Neural cell (in vitro differentiated cells): Measurements from ENCODE around the gene ITPKB. TPM values are rescaled to one million over a fixed set of nuclear protein-coding genes. Genes with fewer than 3 reads are reported as not detected.

Experiments
- H2AFZ ChIP-seq: fragments of 200-600, 300-800 bp; sonication (generic), shearing (Covaris generic); 2 replicates; pipeline ENCODE4 v1.6.0; 2014; ENCODE audit warnings: low read depth, mild to moderate bottlenecking, antibody characterized with exemption, low read length, moderate library complexity
- H3F3A ChIP-seq: fragments of 200-600 bp; shearing (Covaris generic); 2 replicates; pipeline ENCODE4 v1.6.1; 2016; ENCODE audit warnings: mild to moderate bottlenecking, moderate library complexity, mixed read lengths, antibody characterized with exemption, low read length; ENCODE audit not compliant: insufficient read depth, poor library complexity, severe bottlenecking
- H3K27ac ChIP-seq: fragments of 200-600, 300-800 bp; sonication (generic), shearing (Covaris generic); 2 replicates; pipeline ENCODE4 v1.5.1; 2014; ENCODE audit warnings: mild to moderate bottlenecking, low read length, moderate library complexity
- H3K27me3 ChIP-seq: fragments of 300-800, 200-600 bp; sonication (generic), shearing (Covaris generic); 2 replicates; pipeline ENCODE4 v1.6.0; 2014; ENCODE audit warnings: mild to moderate bottlenecking, low read depth, low read length, moderate library complexity; ENCODE audit not compliant: insufficient read depth
- H3K36me3 ChIP-seq: fragments of 300-800, 200-600 bp; sonication (generic), shearing (Covaris generic); 2 replicates; pipeline ENCODE4 v1.5.1; 2014; ENCODE audit warnings: mild to moderate bottlenecking, antibody characterized with exemption, low read length, moderate library complexity; ENCODE audit not compliant: insufficient read depth
- H3K4me2 ChIP-seq: fragments of 300-800, 200-600 bp; sonication (generic), shearing (Covaris generic); 2 replicates; pipeline ENCODE4 v1.6.0; 2014; ENCODE audit warnings: mild to moderate bottlenecking, low read length
- H3K4me3 ChIP-seq: fragments of 300-800, 200-600 bp; sonication (generic), shearing (Covaris generic); 2 replicates; pipeline ENCODE4 v1.5.1; 2014; ENCODE audit warnings: mild to moderate bottlenecking, low read length, moderate library complexity
- H3K79me2 ChIP-seq: fragments of 200-600 bp; shearing (Covaris generic); replicated peaks from 2 replicates; pipeline ENCODE4 v1.6.0; 2014; ENCODE audit warnings: mild to moderate bottlenecking, low read length, moderate library complexity; ENCODE audit not compliant: insufficient read depth
- H3K9ac ChIP-seq: fragments of 300-800, 200-600 bp; sonication (generic), shearing (Covaris generic); 2 replicates; pipeline ENCODE4 v1.6.1; 2016; ENCODE audit warnings: mild to moderate bottlenecking, low read length, mixed read lengths
- H3K9me2 ChIP-seq: fragments of 200-600 bp; shearing (Covaris generic); 2 replicates; pipeline ENCODE4 v1.6.1; 2016; ENCODE audit warnings: mild to moderate bottlenecking, low read length, mixed read lengths; ENCODE audit not compliant: insufficient read depth
- H3K9me3 ChIP-seq: fragments of 200-600, 300-800 bp; sonication (generic), shearing (Covaris generic); 2 replicates; pipeline ENCODE4 v1.6.1; 2016; ENCODE audit warnings: mild to moderate bottlenecking, mixed run types, low read length, moderate library complexity, mixed read lengths
- H4K20me1 ChIP-seq: fragments of 200-600 bp; shearing (Covaris generic); 2 replicates; pipeline ENCODE4 v1.6.1; 2016; ENCODE audit warnings: mild to moderate bottlenecking, mixed run types; ENCODE audit not compliant: insufficient read depth
- CTCF ChIP-seq: fragments of 450-650 bp; IDR thresholded peaks from 2 replicates; pipeline ENCODE4 v1.5.1; 2014; ENCODE audit warnings: antibody characterized with exemption, mild to moderate bottlenecking, moderate library complexity; ENCODE audit not compliant: poor library complexity, severe bottlenecking
- EP300 ChIP-seq: fragments of 450-650 bp; conservative IDR thresholded peaks from 2 replicates; pipeline ENCODE4 v1.6.1; 2014; ENCODE audit warnings: antibody characterized with exemption, mild to moderate bottlenecking, moderate library complexity; ENCODE audit not compliant: poor library complexity, severe bottlenecking
- EZH2 ChIP-seq: fragments of 200-600, 300-800 bp; shearing (Covaris generic), sonication (generic); IDR thresholded peaks from 2 replicates; pipeline ENCODE4 v1.6.1; 2014; ENCODE audit warnings: antibody characterized with exemption, low read length, borderline replicate concordance, mild to moderate bottlenecking; ENCODE audit not compliant: insufficient read depth, poor library complexity, severe bottlenecking
- MXI1 ChIP-seq: fragments of 450-650 bp; conservative IDR thresholded peaks from 2 replicates; pipeline ENCODE4 v1.6.1; 2014; ENCODE audit warnings: antibody characterized with exemption, mild to moderate bottlenecking; ENCODE audit not compliant: poor library complexity, severe bottlenecking
- POLR2AphosphoS5 ChIP-seq: IDR thresholded peaks from 2 replicates; pipeline ENCODE4 v1.6.1; 2012
- RAD21 ChIP-seq: fragments of 450-650 bp; conservative IDR thresholded peaks from 2 replicates; pipeline ENCODE4 v1.6.1; 2014; ENCODE audit warnings: antibody characterized with exemption, mild to moderate bottlenecking, moderate library complexity
- REST ChIP-seq: IDR thresholded peaks from 2 replicates; pipeline ENCODE4 v1.6.1; 2012; ENCODE audit warnings: borderline replicate concordance
- SMC3 ChIP-seq: fragments of 450-650 bp; conservative IDR thresholded peaks from 2 replicates; pipeline ENCODE4 v1.6.1; 2014; ENCODE audit warnings: antibody characterized with exemption, mild to moderate bottlenecking, moderate library complexity; ENCODE audit not compliant: poor library complexity
- TAF1 ChIP-seq: IDR thresholded peaks from 2 replicates; pipeline ENCODE4 v1.6.1; 2012; ENCODE audit warnings: low read depth
- polyA plus RNA-seq: library from polyadenylated mRNA; depleted of rRNA; stranded (reverse); fragments of >200 nt; gene quantifications from 2 replicates; pipeline ENCODE4 v1.2.3, GENCODE V29; 2014

The ITPKB gene
- polyA plus RNA-seq, 1 donor from 2014 or later: 0.19 TPM

GRCh38 chr1:226730836-226731235 is 8.2 kb downstream of the ITPKB start:
- no peak overlapping the region for H3K27ac ChIP-seq
- no peaks in the 10 kb centered on the region for H3K9me3 ChIP-seq
- TF ChIP-seq CTCF (no peak), EP300 (no peak), SMC3 (no peak), REST (no peak), RAD21 (no peak), TAF1 (no peak), POLR2AphosphoS5 (no peak), EZH2 (no peak), MXI1 (no peak)
- H3K4me2 ChIP-seq: no peak overlapping the region
- H3K36me3 ChIP-seq: no peaks in the 10 kb centered on the region
- H4K20me1 ChIP-seq: no peaks in the 10 kb centered on the region
- no peaks in the 10 kb centered on the region for H3K79me2 ChIP-seq
- H3K27me3 ChIP-seq: peaks cover 3% of the 10 kb centered on the region
- no peak overlapping the region for H2AFZ ChIP-seq
- H3K4me3 ChIP-seq: no peak overlapping the region
- H3K9ac ChIP-seq: no peak overlapping the region
- no peaks in the 10 kb centered on the region for H3K9me2 ChIP-seq
- H3F3A ChIP-seq: no peaks in the 10 kb centered on the region

- no peak overlapping the region for H2AFZ ChIP-seq
- no peak overlapping the region for H3K4me2 ChIP-seq
- no peaks in the 10 kb centered on the region for H3K79me2 ChIP-seq
- H3K9ac ChIP-seq: no peak overlapping the region
- no peak overlapping the region for H3K4me3 ChIP-seq
- H3K36me3 ChIP-seq: no peaks in the 10 kb centered on the region
- no peaks in the 10 kb centered on the region for H4K20me1 ChIP-seq
- no peaks in the 10 kb centered on the region for H3K9me2 ChIP-seq
- H3K27me3 ChIP-seq: no peaks in the 10 kb centered on the region
- no peaks in the 10 kb centered on the region for H3K9me3 ChIP-seq
- TF ChIP-seq CTCF (no peak), EZH2 (no peak), RAD21 (no peak), POLR2AphosphoS5 (no peak)
- H3F3A ChIP-seq: no peaks in the 10 kb centered on the region
- H3K27ac ChIP-seq: no peak overlapping the region
Measured at GRCh38 chr1:226730071-226730470, 9.0 kb downstream of the ITPKB start.
